HG03103 (cell line): ENCODE measurements around the gene ERGIC1.
A peak's percentile ranks its signal among the peaks of the same experiment; 100 is the strongest.

Experiments
- ATAC-seq: cut with Tn5 transposase; IDR thresholded peaks from one replicate; pipeline ENCODE4 v1.9.1; 2021; ENCODE audit warnings: low read depth; ENCODE audit not compliant: unreplicated experiment

The ERGIC1 gene

GRCh38 chr5:172898843-172899369, 64.9 kb downstream of the ERGIC1 start:
- ATAC-seq = no peak

GRCh38 chr5:172899436-172899835, 65.4 kb downstream of the ERGIC1 start:
- ATAC-seq = no peak

GRCh38 chr5:172901012-172901780, 67.1 kb downstream of the ERGIC1 start:
- no peak for ATAC-seq

- ATAC-seq = no peak
These were observed 67.9 kb downstream of the ERGIC1 start for GRCh38 chr5:172901788-172902496.

- no peak for ATAC-seq
These were observed 68.7 kb downstream of the ERGIC1 start for GRCh38 chr5:172902497-172903472.

- ATAC-seq = no peak
These were observed 69.7 kb downstream of the ERGIC1 start for GRCh38 chr5:172903790-172904189.

GRCh38 chr5:172904312-172904642, 70.2 kb downstream of the ERGIC1 start:
- no peak for ATAC-seq

- ATAC-seq = no peak
These were observed 70.7 kb downstream of the ERGIC1 start for GRCh38 chr5:172904643-172905345.

- ATAC-seq = no peak
These were observed 71.5 kb downstream of the ERGIC1 start for GRCh38 chr5:172905346-172906140.

GRCh38 chr5:172906436-172906835, 72.4 kb downstream of the ERGIC1 start:
- peak; percentile 51 for ATAC-seq

GRCh38 chr5:172906888-172907287, 72.8 kb downstream of the ERGIC1 start:
- no peak for ATAC-seq

- no peak for ATAC-seq
These were observed 73.6 kb downstream of the ERGIC1 start for GRCh38 chr5:172907657-172908056.

- ATAC-seq = no peak
These were observed 74.6 kb downstream of the ERGIC1 start for GRCh38 chr5:172908662-172909061.

GRCh38 chr5:172909931-172910502, 76.0 kb downstream of the ERGIC1 start:
- ATAC-seq = no peak

- no peak for ATAC-seq
These were observed 77.0 kb downstream of the ERGIC1 start for GRCh38 chr5:172910828-172911627.

GRCh38 chr5:172911628-172911880, 77.5 kb downstream of the ERGIC1 start:
- ATAC-seq = no peak

- no peak for ATAC-seq
These were observed 77.9 kb downstream of the ERGIC1 start for GRCh38 chr5:172911976-172912375.

- ATAC-seq = no peak
These were observed 79.2 kb downstream of the ERGIC1 start for GRCh38 chr5:172913117-172913850.
